NCI-H1092 (cell line): ENCODE data around the gene KHDRBS2.

Source experiments
- DNase-seq: peaks from one replicate; lab custom pipeline; 2025; lab: John Stamatoyannopoulos, UW

The KHDRBS2 gene

DNA sequence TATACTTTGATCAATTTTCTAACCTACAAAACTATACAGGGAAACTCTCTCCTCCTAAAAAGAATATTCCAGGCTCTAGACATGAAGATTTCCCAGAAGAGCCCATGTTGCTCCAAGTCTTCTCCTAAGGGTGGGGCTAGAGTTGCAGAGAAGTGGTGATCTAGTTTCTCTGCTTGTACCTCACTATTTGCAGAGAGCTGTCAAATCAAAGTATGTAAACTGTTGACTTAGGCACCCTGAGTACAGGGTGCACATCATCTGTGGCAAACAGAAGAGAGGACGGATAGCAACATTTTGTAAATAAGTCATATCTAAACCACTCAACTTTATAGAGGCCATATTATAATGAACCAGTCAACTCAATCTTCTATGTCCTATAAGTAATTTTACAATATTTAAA, 250.1 kb downstream of the KHDRBS2 start:
- DNase-seq, result no peak

DNA sequence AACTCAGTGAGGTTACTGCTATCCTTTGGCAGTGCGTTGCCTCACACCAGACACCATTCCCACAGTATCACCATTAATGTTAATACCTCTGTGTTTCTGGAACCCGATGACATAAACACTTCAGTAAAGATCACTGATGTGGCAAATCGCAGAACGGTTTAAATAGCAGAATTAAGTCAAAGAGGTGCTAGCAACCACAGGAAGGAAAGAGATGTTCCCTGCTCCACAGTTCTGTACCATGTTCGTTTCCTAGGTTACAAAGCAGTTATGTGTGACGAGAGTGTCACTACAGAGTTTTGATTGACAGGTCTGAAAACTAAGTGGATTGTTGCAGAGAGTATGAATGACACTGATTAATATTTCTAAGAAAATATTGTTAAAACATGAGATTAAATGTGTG, 272.3 kb downstream of the KHDRBS2 start:
- DNase-seq, result no peak

DNA sequence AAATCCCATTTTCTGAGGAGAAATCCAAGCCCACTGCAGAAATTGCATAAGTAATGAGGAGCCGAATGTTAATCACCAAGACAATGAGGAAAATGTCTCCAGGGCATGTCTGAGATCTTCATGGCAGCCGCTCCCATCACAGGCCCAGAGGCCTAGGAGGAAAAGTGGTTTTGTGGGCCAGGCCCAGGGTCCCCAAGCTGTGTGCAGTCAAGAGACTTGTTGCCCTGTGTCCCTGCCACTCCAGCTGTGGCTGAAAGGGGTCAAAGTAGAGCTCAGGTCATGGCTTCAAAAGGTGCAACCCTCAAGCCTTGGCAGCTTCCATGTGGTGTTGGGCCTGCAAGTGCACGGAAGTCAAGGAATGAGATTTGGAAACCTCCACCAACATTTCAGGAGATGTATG, 276.6 kb downstream of the KHDRBS2 start:
- DNase-seq, result no peak

DNA sequence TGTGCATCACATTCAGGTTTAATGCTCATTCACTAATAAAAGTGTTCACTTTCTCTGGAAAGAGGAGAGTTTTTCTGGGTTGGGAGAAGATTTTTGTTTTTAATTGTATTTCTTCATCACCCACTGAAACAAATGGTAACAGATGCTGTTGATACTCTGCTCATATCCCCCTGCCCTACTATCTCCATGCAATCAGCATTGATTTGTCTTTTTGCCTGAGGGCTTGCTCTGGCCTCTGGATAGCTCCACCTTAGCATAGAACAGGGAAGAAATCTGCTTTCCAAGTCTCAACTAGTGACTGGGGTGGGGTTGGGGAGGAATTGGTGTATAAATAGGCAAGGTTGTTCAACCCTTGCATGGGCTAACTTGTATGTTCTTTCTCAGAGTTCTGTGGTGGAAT, 296.4 kb downstream of the KHDRBS2 start:
- no peak for DNase-seq

DNA sequence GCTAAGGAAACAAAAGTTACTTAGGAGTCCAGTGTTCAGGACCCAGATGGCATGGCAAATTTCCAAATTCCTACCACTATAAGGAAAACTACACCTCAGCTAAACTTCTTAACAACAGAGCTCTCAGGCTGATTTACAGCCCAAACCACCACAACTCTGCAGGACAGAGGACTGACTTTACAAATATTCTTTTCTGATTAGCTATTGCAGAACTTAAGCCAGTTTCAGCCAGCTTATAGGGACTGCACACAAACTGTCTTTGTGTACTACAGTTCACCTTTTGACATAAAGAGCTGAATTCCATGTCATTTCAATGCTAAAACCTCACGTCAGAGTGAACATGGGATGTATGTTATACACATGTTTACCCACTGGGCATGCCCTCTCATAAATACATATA, 305.4 kb downstream of the KHDRBS2 start:
- no peak for DNase-seq

DNA sequence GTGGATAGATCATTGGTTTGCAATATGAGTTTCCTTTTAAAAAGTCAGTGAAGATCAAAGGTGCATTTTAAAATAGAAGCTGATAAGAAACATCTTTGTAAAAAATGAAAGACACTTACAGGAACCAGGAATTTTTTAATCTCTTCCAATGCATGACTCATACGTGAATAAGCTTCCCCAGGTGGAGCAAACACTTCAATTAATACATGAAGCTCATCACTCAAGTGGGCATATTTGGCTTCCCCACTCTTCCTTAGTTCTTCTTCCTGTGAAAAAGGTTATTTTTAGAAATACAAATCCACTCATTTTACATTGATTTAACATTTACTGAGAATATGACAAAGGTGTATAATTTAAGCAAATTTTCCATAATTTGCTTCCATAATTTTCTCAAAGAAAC, 308.1 kb downstream of the KHDRBS2 start:
- DNase-seq, result no peak

DNA sequence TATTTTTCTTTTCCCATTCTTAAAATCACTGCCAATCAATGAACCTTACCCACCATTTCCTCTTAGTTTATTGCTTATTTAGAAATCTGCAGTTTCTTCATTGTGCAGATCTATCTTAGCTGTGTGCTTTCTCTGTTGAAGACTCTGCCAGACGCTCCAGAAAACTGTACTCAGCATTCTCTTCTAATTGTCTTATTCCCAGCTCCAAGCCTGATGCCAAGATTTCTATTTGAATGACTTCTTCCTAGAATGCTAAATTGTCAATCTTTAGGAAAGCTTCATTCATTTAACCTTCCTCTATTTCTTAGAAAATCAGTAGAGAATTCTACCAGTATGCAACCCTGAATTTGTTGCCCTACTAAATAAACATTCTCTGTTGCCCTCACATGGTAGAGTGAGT, 308.9 kb downstream of the KHDRBS2 start:
- no peak for DNase-seq

DNA sequence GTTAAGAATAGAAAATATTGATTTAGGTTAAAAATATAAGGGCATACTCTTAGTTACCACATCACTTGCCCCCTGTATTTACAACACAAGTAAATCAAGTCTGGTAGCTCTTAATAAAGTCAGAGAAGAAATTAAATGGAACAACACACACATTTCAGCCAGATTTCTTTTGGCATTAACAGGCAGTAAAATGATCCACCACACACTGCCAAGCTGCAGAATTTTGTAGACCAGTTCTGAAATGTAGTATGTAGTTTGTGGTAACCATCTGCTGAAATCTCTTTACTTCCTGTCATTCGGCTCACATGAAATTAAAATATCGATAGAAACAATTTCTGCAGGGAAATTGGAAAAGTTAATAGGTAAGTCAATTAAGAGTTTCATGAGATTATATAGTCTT, 326.8 kb downstream of the KHDRBS2 start:
- DNase-seq, result no peak

DNA sequence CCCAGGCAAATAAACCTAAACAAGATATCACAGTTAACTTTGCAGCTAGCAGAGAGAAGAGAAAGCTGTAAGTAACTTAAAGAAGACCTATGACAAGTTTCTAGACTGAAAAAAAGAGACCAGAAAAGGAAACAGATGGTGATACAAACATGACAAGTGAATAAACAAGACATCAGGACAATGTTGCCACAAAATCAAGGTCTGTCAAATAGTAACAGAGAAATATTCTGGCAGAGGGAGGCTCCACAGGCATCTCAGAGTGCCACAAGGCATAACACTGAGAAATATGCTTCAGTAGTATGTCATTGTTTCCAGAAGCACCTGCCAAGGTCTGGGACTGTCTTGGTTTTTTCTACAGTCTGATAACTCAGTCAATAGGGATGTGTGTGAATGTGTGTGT, 332.2 kb downstream of the KHDRBS2 start:
- no peak for DNase-seq

DNA sequence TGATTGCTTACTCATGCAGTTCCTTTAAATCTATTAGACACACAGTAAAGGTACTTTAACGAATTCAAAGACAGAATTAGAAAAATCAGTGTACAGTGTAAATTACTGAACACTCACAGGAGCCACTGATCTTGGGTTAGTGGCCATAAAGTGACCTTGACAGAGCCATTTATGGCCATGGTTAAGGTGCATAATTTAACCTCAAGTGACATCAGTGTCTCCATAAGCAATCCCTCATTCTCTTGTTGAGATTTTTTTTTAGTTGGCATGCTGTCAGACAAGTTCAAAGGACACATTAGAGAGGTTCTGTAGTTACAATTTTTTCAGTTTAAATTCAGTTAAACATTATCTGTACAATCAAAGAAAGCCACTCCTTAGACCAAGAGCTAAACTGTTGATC, 334.4 kb downstream of the KHDRBS2 start:
- DNase-seq, result no peak

DNA sequence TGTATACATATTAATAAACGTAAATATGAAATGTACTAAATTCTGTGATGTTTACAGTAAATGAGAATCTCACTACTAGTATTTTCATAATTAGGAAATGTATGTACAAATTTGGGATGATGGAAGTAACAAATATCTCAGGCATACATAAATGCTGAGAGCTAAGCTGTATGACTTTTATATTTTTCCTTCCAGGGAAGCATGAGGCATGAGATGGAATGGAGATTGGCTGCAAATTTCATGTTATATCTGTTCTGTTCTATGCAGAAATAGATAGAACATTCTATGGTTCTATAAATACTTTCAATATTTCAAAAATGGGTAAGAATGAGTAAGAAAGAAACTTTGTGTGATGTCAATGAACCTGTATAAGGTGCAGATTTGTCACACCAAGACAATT, 335.2 kb downstream of the KHDRBS2 start:
- no peak for DNase-seq

DNA sequence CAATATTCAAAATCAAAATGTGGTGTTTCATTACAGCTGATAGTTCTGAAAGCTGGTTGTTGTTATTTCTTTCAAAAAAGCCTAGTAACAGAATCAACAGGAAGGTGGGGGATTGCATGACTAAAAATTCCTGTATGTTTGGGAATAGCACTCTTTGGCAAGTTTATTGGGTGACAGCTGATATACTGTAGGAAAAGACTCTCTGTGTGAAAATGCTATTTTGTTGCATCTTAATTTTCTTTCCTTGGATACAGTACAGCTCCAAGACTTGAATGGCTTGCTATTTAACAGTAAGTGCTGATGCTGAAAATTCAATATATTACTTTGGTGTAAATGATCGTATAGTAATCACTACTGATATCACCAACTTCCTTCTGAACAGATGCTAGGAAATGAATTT, 336.1 kb downstream of the KHDRBS2 start:
- no peak for DNase-seq

DNA sequence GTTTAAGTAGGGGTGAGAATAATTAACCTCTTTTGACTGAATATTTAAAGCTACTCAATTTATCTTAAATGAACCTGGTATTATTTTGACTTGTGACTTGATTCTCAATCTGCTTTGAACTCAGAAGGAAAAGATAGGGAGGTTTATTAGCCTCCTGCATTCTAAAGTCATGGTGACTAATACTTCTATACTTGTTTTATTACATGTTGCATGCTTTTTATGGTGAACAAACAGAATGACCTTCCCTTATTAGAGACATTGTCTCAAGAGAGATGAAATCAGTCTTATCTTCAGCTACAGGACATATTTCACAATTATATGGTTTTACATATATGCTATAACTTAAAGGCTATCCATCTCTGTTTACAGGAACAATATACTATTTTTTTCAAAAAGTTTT, 336.9 kb downstream of the KHDRBS2 start:
- no peak for DNase-seq

DNA sequence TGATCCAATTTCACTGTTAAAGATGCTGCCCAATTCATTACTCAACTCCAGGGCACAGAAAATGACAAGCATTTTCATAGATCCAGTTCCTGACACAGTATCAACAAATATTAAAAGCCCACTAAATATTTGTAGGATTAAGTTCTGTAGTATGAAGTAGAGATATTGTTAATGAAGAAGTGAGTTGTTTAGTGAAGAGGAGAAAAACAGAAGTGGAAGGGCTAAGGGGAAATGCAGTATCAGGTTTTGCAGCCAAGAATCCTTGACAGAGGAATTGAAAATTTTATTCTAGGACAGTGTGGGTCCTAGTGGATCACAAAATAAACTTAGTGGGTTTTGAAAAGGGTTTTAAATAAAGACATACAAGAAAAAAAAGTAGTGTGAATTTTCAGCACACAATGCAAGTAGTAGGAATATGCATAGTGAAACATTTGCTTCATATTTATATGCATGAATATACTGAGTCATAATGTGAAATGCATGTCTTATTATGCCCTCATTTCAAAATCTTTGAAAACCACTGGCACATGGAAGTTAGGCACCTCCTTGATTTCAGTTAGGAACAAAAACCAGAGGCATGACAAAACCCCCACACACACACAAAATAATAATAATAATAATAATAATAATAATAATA, 338.6 kb downstream of the KHDRBS2 start:
- DNase-seq, result no peak

DNA sequence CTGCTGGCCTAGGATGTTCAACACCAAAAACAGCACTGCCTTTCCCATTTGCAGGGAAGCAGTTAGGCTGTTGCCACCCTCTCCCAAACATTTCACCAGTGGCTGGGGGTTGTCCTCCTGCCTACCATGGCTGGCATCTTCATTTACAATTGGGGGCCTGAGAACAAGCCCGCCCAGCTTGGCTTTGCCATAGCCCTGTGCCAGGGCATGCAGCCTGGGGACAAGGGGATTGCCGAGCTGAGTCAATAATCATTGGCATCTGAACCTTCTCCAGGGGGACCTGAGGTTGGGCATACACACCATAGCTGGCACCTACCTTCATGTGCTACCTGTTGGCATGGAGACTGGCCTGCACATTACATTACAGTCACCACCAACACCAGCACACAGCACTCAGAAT, 345.1 kb downstream of the KHDRBS2 start:
- no peak for DNase-seq

DNA sequence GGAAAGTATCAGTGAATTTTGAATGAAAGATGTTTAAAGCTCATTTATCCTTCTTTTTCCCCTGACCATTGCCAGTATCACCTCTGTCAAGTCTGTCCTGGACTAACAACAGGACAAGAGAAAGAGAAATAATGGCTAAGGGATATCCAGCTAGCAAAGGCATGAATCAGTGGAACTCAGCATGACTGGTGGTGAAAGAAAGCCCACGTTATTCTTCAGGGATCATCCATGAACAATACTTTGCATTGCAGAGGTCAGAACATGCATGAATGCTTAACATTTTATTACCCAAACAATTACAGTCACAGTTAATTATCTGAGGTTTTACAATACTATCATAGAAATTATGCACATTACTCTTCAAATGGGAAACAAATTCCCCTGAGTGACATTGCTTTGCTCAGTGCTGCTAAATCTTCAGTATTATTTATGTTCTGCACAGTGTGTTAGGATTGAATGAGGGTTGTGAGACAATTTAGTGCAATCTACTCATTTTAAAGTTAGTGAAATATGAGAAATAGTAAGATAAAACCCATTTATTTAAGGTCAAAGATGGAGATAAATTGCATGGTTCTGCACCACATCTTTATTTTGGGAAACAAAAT, 350.7 kb downstream of the KHDRBS2 start:
- DNase-seq, result no peak

DNA sequence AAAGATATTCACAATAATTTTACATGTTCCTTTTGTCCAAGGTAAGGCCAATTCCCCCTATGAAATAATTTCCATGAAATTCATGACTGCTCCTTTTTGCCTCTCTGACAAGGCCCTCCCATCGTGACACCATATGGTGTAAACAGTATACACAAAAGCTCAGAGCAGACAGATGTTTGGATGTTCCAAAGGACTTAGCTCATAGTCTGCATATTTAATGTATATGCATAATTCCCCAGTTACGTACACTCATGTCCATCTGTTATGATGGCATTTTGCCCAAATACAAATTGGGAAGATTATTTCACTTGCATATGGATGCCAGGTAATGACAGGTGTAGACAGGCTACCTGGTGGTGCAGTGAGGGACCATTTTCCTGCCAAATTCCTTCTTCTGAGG, 376.5 kb downstream of the KHDRBS2 start:
- DNase-seq, result no peak

DNA sequence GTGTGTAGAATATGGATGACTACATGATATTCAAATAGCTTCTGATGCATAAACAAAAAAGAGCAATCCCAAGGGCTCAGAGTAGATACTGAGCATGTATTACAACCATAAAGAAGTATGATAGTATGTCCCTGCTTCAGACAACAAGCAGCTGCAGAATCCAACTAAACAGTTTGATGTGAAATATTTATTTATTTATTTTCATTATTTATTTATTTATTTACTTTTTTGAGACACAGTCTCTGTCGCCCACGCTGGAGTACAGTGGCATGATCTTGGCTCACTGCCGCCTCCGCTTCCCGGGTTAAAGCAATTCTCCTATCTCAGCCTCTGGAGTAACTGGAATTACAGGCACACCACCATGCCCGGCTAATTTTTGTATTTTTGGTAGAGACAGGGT, 384.3 kb downstream of the KHDRBS2 start:
- DNase-seq, result no peak

DNA sequence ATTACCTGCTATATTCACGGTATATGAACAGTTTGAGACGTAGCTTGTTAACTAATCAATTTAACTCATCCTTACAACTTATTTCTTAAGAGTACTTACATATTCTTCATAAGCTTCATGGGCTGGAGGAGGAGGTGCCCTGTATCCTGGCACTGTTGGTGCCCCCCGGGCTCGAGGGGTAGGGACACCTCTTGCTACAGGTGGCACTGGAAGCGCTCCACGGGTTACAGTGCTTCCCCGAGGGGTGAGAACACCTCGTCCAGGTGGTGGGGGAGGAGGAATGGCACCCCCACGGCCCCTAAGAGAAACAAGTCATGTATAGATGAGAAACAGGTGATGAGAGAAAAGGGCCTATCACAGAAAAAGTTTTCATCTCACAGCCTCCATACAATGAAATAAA, 391.5 kb downstream of the KHDRBS2 start:
- DNase-seq, result no peak

DNA sequence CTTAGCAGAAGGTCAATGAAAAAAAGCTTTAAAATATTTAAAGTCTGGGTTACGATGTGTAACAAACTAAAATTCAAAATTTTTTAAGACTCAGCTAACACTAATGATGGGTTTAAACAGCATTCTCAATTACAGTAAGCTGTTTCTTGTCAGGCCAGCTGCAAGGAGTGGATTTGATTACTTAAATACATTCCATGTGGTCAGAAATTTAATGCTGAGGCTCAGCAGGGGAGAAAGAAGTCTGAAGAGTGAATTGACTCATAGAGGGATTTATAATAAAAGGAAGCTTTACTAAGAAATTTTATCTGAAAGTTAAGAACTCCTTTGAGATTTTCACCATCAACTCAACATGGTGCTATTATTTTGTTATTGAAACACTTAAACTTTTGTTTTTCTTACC, 398.6 kb downstream of the KHDRBS2 start:
- no peak for DNase-seq

DNA sequence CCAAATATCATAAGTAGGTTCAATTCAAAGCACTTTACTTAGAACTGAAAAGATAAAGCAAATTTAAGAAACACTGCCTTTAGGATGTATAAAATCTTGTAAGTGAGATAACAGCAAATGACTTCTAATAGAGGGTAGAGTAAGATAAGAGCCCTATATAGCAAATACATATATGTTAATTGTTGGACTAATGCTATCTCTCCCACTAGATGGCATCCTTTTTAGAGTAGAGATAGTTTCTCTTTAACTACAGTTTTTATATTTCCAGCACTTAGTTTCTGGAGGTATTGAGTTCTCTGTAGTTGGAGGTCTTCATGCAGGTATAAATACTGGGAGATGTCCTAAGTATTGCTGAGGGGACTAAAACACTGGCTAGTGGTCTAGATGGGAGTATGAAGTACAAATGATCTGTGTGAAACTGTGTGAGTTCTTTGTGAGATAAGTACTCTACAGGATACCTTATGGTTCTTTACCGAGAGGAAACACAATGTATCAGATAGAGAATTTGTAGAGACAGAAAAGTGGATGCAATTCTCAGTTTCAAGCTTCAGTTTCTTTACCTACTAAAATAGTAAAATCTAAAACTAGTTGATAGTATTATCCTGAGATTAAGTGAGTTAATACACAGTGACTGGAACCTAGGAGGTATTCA, 399.3 kb downstream of the KHDRBS2 start:
- DNase-seq, result no peak

DNA sequence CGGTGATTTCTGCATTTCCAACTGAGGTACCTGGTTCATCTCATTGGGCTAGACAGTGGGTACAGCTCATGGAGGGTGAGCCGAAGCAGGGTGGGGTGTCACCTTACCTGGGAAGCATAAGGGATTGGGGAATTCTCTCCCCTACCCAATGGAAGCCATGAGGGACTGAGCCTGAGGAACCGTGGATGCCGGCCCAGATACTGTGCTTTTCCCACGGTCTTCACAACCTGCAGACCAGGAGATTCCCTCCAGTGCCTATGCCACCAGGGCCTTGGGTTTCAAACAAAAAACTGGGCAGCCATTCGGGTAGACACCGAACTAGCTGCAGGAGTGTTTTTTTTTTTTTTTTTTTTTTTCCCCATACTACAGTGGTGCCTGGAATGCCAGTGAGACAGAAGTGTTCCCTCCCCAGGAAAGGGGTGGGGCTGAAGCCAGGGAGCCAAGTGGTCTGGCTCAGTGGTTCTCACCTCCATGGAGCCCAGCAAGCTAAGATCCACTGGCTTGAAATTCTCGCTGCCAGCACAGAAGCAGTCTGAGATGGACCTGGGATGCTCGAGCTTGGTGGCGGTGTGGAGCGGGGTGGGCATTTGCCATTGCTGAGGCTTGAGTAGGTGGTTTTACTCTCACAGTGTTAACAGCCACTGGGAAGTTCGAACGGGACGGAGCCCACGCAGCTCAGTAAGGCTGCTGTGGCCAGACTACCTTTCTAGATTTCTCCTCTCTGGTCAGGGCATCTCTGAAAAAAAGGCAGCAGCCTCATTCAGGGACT, 416.2 kb downstream of the KHDRBS2 start:
- no peak for DNase-seq

DNA sequence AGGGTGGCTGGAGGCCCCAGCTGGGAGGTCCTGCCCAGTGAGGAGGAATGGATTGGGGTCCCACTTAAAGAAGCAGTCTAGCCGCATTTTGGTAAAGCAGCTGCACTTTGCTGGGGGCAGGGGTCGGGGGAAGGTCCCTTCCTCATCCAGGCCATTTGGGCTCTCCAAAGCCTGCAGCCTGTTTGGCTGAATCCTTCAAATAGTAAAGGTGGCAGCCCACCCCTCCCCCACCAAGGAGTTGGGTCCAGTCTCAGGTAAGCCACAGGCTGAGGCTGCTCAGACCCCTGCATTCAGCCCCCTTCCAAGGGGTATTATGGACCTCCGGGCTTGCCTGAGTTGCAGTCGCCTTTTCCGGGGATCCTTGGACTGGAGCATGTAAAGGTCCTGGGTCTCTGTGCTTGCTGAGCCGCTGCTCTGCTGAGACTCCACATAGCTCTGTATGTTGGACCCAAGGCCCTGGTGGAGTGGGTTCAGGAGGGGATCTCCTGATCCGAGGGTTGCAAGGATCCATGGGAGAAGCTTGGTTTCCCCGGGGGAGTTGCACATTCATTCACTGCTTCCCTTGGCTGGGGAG, 417.4 kb downstream of the KHDRBS2 start:
- DNase-seq, result no peak
